K562 (cell line): ENCODE results near the gene CMIP. TPM values are rescaled to one million over a fixed set of nuclear protein-coding genes. Genes with fewer than 3 reads are reported as not detected.

ENCODE experiments used
- ATAC-seq: fragments of 200-7000 bp; cut with Tn5 transposase; 3 replicates; pipeline ENCODE4 v1.9.1; 2020; ENCODE audit warnings: moderate library complexity
- BruUV-seq: library from RNA; stranded (reverse); fragments of 400-500 nt; replicated peaks from 2 replicates; lab custom pipeline; 2021; lab: Mats Ljungman, UMichigan
- CTCF ChIA-PET: fragments of 300-600 bp; formaldehyde crosslinking; extraction: SDS; loops from one replicate; lab custom pipeline; 2021; ENCODE audit warnings: low intra/inter-chr PET ratio; lab: Yijun Ruan, JAX
- POLR2A ChIA-PET: fragments of 300-600, 350-650 bp; sonication (Branson Sonifier 250); formaldehyde crosslinking; extraction: SDS; loops from one replicate; lab custom pipeline; 2021; ENCODE audit warnings: antibody characterized with exemption, inconsistent platforms; lab: Yijun Ruan, JAX
- DNase-seq, 4 experiments: peaks; one replicate each; pipeline versions ENCODE4 v3.0.0 to v3.0.0-alpha.2; 2011 to 2018; ENCODE audit warnings: low spot score in 3 of 4, mixed read lengths in 3 of 4; ENCODE audit errors: extremely low read depth in 1 of 4
- FAIRE-seq: peaks from 2 replicates; lab custom pipeline; 2011; peaks lifted over from hg19 to GRCh38; lab: Jason Lieb, UNC
- H2AFZ ChIP-seq: 2 replicates; pipeline ENCODE4 v1.6.0; 2011; ENCODE audit warnings: low read depth, low read length, control low read depth, inconsistent platforms
- H3K27ac ChIP-seq: fragments of 200-600 bp; 3 replicates; pipeline ENCODE4 v1.8.0; 2011; ENCODE audit warnings: low read depth, mild to moderate bottlenecking, control low read depth, inconsistent platforms, low read length, moderate library complexity, mixed read lengths; ENCODE audit errors: extremely low read depth
- H3K27me3 ChIP-seq, 2 experiments: fragments of 300-600 bp in 1 of 2; 2 replicates in 1 of 2; 3 replicates in 1 of 2; pipeline versions ENCODE4 v1.6.0 to v1.8.0; 2011; ENCODE audit warnings: inconsistent platforms in 2 of 2, low read length in 2 of 2, mild to moderate bottlenecking in 1 of 2, mixed read lengths in 1 of 2, moderate library complexity in 1 of 2; ENCODE audit not compliant: control insufficient read depth in 2 of 2, insufficient read depth in 2 of 2
- H3K36me3 ChIP-seq: fragments of 300-600 bp; 3 replicates; pipeline ENCODE4 v1.8.0; 2011; ENCODE audit warnings: mild to moderate bottlenecking, low read length, inconsistent platforms; ENCODE audit not compliant: control insufficient read depth, insufficient read depth
- H3K4me1 ChIP-seq, 2 experiments: fragments of 200-600 bp in 1 of 2; replicated peaks in 1 of 2; 2 replicates in 1 of 2; 3 replicates in 1 of 2; pipeline versions ENCODE4 v1.5.1 to v1.8.0; 2011; ENCODE audit warnings: inconsistent platforms in 2 of 2, low read length in 2 of 2, mild to moderate bottlenecking in 1 of 2, mixed read lengths in 1 of 2, moderate library complexity in 1 of 2; ENCODE audit not compliant: control insufficient read depth in 2 of 2, insufficient read depth in 2 of 2
- H3K4me2 ChIP-seq: 2 replicates; pipeline ENCODE4 v1.6.1; 2011; ENCODE audit warnings: low read length, control low read depth, inconsistent platforms, mixed read lengths; ENCODE audit not compliant: insufficient read depth
- H3K4me3 ChIP-seq: fragments of 200-600 bp; sonication (generic), shearing (Covaris generic); 2 replicates; pipeline ENCODE4 v1.5.1; 2016; ENCODE audit warnings: control low read depth, inconsistent platforms
- H3K79me2 ChIP-seq: fragments of 200-600 bp; 3 replicates; pipeline ENCODE4 v1.8.0; 2011; ENCODE audit warnings: low read length, inconsistent platforms; ENCODE audit not compliant: control insufficient read depth, insufficient read depth
- H3K9ac ChIP-seq, 2 experiments: 2 replicates each; pipeline versions ENCODE4 v1.6.0 to v1.6.1; 2011; ENCODE audit warnings: low read depth in 2 of 2, low read length in 2 of 2, control low read depth in 1 of 2, inconsistent platforms in 1 of 2, mild to moderate bottlenecking in 1 of 2, mixed read lengths in 1 of 2; ENCODE audit not compliant: insufficient read depth in 1 of 2
- H3K9me1 ChIP-seq: one replicate; pipeline ENCODE4 v1.6.0; 2011; ENCODE audit warnings: inconsistent platforms, mild to moderate bottlenecking, low read length, moderate library complexity; ENCODE audit not compliant: control insufficient read depth, insufficient read depth
- H3K9me3 ChIP-seq: replicated peaks from 2 replicates; pipeline ENCODE4 v1.5.1; 2011; ENCODE audit warnings: low read depth, low read length, inconsistent platforms; ENCODE audit not compliant: control insufficient read depth, insufficient read depth
- H4K20me1 ChIP-seq: replicated peaks from 2 replicates; pipeline ENCODE4 v1.6.1; 2011; ENCODE audit warnings: low read length, inconsistent platforms, mixed read lengths; ENCODE audit not compliant: control insufficient read depth, insufficient read depth
- CHD1 ChIP-seq: fragments of 200-600 bp; sonication (generic); IDR thresholded peaks from one replicate; pipeline ENCODE4 v1.6.1; 2012; ENCODE audit warnings: mild to moderate bottlenecking, moderate library complexity, low read length, inconsistent platforms
- GATAD2A ChIP-seq: fragments of 450-650 bp; IDR thresholded peaks from 2 replicates; pipeline ENCODE4 v1.6.1; 2017
- MCM7 ChIP-seq, 2 experiments: fragments of 450-650 bp; IDR thresholded peaks; 2 replicates each; pipeline ENCODE4 v1.6.1; 2016 to 2018
- RAD21 ChIP-seq, 2 experiments: fragments of 250-450 bp in 1 of 2; fragments of 450-650 bp in 1 of 2; sonication (Bioruptor Pico) in 1 of 2; formaldehyde crosslinking in 1 of 2; IDR thresholded peaks in 1 of 2; conservative IDR thresholded peaks in 1 of 2; 2 replicates each; pipeline versions ENCODE4 v1.4.0 to v1.8.0; 2020 to 2022; ENCODE audit warnings: mild to moderate bottlenecking in 2 of 2, moderate library complexity in 1 of 2
- RFX1 ChIP-seq: fragments of 450-650 bp; IDR thresholded peaks from 2 replicates; pipeline ENCODE4 v1.6.1; 2016; ENCODE audit warnings: mild to moderate bottlenecking, moderate library complexity
- SMARCA4 ChIP-seq: fragments of 450-650 bp; IDR thresholded peaks from 2 replicates; pipeline ENCODE4 v1.6.1; 2016
- SRSF3 ChIP-seq: fragments of 200-400 bp; formaldehyde crosslinking; IDR thresholded peaks from 2 replicates; pipeline ENCODE4 v1.6.1; 2016; ENCODE audit warnings: mild to moderate bottlenecking, low read length, moderate library complexity; ENCODE audit not compliant: insufficient read depth
- XRCC4 ChIP-seq: IDR thresholded peaks from one replicate; pipeline ENCODE4 v1.6.1; 2011; ENCODE audit not compliant: insufficient read depth, insufficient read length; ENCODE audit errors: extremely low read depth
- ZFX ChIP-seq: sonication (generic); formaldehyde crosslinking; IDR thresholded peaks from 2 replicates; pipeline ENCODE4 v1.8.0; 2022; ENCODE audit warnings: mild to moderate bottlenecking, missing genetic modification reagents, moderate library complexity
- ZNF316 ChIP-seq: fragments of 450-650 bp; IDR thresholded peaks from 2 replicates; pipeline ENCODE4 v1.6.1; 2016
- ZNF444 ChIP-seq: fragments of 250-450 bp; sonication (Bioruptor Pico); IDR thresholded peaks from 2 replicates; pipeline ENCODE4 v1.4.0; 2020; ENCODE audit warnings: mild to moderate bottlenecking, moderate library complexity
- ZNF76 ChIP-seq: fragments of 250-450 bp; sonication (Bioruptor Pico); IDR thresholded peaks from 2 replicates; pipeline ENCODE4 v1.4.0; 2020; ENCODE audit warnings: mild to moderate bottlenecking, moderate library complexity, borderline replicate concordance
- ZSCAN32 ChIP-seq: fragments of 450-650 bp; formaldehyde crosslinking; IDR thresholded peaks from 2 replicates; pipeline ENCODE4 v1.4.0; 2020; ENCODE audit warnings: mild to moderate bottlenecking, moderate library complexity
- WGBS: fragments of 100-300 bp; shearing (Covaris generic); methylation state at CpG from one replicate; pipeline ENCODE4 v1.1.6; 2016; ENCODE audit warnings: low coverage, mixed read lengths; ENCODE audit not compliant: insufficient coverage; ENCODE audit errors: missing lambda C conversion rate; 5-methylcytosine and 5-hydroxymethylcytosine counted together
- in situ Hi-C: fragments of 300-500 bp; cut with MboI; formaldehyde crosslinking; loops from 4 replicates; pipeline ENCODE4 v1.15.0; 2018; ENCODE audit warnings: inconsistent platforms, mixed read lengths
- intact Hi-C: fragments of 100-400 bp; cut with micrococcal nuclease; formaldehyde crosslinking; loops from 2 replicates; pipeline ENCODE4 v1.14.2; 2022
- polyA plus RNA-seq, 8 experiments: library from polyadenylated mRNA; depleted of rRNA in 4 of 8; stranded (reverse) in 5 of 8; unstranded in 3 of 8; fragments of >200 nt; fragmentation: Nextera tagmentation in 2 of 8; fragmentation: Illumina TruSeq in 1 of 8; extraction: Ambion mirVana in 2 of 8; extraction: Trizol in 1 of 8; gene quantifications; 2 replicates each; pipeline versions ENCODE4 v1.2.1 to v1.2.3, GENCODE V29; 2011 to 2014; ENCODE audit warnings: inconsistent platforms in 1 of 8, missing spikeins in 1 of 8
- total RNA-seq, 7 experiments: library from RNA; depleted of rRNA in 6 of 7; stranded (reverse); fragments of >200 nt in 6 of 7; fragmentation: Illumina TruSeq in 2 of 7; extraction: Trizol in 2 of 7; gene quantifications; 2 replicates each; pipeline versions ENCODE4 v1.2.1 to v1.2.3, GENCODE V29; 2011 to 2021; ENCODE audit warnings: low replicate concordance in 1 of 7
- TF ChIP-seq, protein P1 (sequence below): sonication (generic); formaldehyde crosslinking; IDR thresholded peaks from 2 replicates; pipeline ENCODE4 v1.5.0; 2020; ENCODE audit warnings: missing genetic modification reagents
- TF ChIP-seq, protein P2 (sequence below): sonication (generic); formaldehyde crosslinking; IDR thresholded peaks from 2 replicates; pipeline ENCODE4 v1.8.1; 2022; ENCODE audit warnings: missing genetic modification reagents
- TF ChIP-seq, protein P3 (sequence below): fragments of 450-650 bp; formaldehyde crosslinking; IDR thresholded peaks from 2 replicates; pipeline ENCODE4 v1.4.0; 2020; ENCODE audit warnings: mild to moderate bottlenecking, mixed read lengths

CMIP gene
- total and polyA plus RNA-seq, 9 of the 15 experiments (the other 6 are each of a cell fraction or from before 2014, with no cell fraction given) = 0.94 to 82.5 (median 10.3) TPM

DNA sequence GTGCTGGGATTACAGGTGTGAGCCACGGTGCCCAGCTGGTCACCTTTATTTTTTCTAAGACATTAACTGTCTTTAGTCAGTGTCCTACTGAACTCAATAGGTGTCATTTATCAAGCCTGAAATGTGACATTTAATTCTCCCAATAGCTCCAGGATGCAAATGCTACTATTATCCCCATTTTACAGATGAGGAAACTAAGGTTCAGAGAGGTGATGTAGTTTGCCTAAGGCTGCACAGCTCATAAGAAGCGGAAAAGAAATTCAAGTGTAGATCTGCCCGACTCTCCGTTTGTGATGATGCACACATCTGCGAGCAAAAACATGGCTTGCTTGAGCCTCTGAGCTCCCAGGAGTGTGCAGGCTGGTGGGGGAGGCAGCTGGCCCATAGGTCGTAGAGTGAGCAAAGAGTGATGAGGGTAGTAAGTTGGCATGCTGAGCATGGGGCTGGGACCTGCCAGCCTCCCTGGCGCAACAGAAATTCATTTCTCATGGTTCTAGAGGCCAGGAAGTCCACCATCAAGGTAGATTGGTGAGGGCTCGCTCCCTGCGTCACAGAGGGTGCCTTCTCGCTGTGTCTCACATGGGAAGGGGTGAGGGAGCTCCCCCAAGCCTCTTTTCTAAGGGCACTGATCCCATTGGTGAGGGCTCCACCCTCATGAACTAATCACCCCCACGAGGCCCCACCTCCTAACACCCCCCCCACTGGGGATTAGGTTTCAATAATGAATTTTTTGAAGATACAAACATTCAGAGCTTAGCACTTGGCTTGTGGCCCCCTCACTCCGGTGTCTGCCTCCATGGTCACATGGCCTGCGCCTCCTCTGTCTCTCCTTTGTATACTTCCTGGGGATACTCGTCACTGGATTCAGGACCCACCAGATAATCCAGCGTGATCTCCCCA, 193.0 kb downstream of the CMIP start (continued):
- TF ChIP-seq ZFX = no peak
- TF ChIP-seq ZNF444 = no peak
- TF ChIP-seq, protein P1, sequence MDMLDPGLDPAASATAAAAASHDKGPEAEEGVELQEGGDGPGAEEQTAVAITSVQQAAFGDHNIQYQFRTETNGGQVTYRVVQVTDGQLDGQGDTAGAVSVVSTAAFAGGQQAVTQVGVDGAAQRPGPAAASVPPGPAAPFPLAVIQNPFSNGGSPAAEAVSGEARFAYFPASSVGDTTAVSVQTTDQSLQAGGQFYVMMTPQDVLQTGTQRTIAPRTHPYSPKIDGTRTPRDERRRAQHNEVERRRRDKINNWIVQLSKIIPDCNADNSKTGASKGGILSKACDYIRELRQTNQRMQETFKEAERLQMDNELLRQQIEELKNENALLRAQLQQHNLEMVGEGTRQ (CRISPR knock-in tag) = peak; percentile 37; the same call in 1 of the 2 replicates

DNA sequence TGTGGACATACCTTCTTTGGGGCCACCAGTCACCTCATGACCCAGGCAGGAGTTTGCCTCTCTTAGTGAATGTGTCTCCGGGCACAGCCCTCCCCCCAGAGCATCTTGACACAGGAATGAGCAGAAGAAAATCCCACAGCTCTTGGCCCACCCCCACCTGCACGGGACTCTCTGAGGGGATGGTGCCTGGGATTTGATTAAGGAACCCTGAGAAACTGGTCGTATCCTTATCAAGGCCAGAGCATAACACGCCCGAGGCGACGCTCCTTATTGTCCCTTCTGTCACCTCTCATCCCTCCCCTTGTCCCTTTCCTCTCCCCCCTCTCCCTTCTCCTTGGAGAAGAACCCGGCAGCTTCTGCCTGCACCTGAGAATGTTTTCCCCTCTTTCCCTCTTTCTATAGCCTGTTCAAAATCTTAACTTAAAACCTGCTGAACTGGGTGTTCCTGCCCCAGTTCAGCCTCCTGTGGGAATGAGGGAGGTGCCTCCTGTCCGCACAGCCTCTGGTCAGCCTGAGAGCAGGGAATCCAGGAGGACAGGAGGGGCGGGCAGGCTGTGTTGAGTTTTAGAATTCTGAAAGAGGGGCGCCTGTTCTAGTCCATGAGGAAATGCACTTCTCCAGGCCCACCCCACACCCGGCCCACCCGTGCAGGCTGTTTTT, 193.8 kb downstream of the CMIP start:
- no peak for FAIRE-seq
- Histone ChIP-seq H3K36me3 (peaks cover 21% of the 10 kb centered on the region; the same call in 2 of the 3 replicates), H3K9me1 (peaks cover 3% of the 10 kb centered on the region), H3K27ac (peak overlapping the region; percentile 26; the same call in 2 of the 3 replicates), H3K79me2 (peaks cover 88% of the 10 kb centered on the region), H4K20me1 (peaks cover 2% of the 10 kb centered on the region; the same call in 1 of the 2 replicates), H2AFZ (no peak overlapping the region), H3K9me3 (no peaks in the 10 kb centered on the region), H3K27me3 (no peaks in the 10 kb centered on the region), H3K9ac (peak overlapping the region in 1 of 2 experiments; percentile 32; a peak in 1 of 4 replicates), H3K4me2 (peak overlapping the region; percentile 47), H3K4me3 (no peak overlapping the region), H3K4me1 (peaks cover 53 to 55% of the 10 kb centered on the region in 2 experiments)
- peak; percentile 5; the same call in 1 of the 3 replicates for ATAC-seq
- 34% methylated on average over 13 of the region's 13 CpGs for WGBS
- no TSS peak for BruUV-seq
- intact Hi-C loops = loop anchor here (10.0 kb wide), 1 partner anchor 144 kb away; no protein-coding TSS in a partner anchor
- in situ Hi-C loops = no loop called here
- CTCF ChIA-PET = no interaction called here
- DNase-seq = peak in 3 of 4 experiments; percentile 52 to 61 (median 61)
- POLR2A ChIA-PET = interaction anchor here (0.6 to 1.3 kb wide), 3 partner anchors 12 to 269 kb away, joined by 3 to 4 read pairs (median 3); no protein-coding TSS in a partner anchor
- TF ChIP-seq ZNF316 (no peak), MCM7 (IDR thresholded peaks at IDR 0.05) (no peak), GATAD2A (no peak), RFX1 (no peak), ZNF76 (no peak), RAD21 (CRISPR knock-in tag; conservative IDR thresholded peaks at IDR 0.05 in 1 of 2, IDR thresholded peaks at IDR 0.05 in 1 of 2) (no peak), XRCC4 (no peak), ZSCAN32 (no peak), SRSF3 (no peak), SMARCA4 (peak; percentile 10; the same call in 1 of the 2 replicates), CHD1 (no peak)
- TF ChIP-seq, protein P2, sequence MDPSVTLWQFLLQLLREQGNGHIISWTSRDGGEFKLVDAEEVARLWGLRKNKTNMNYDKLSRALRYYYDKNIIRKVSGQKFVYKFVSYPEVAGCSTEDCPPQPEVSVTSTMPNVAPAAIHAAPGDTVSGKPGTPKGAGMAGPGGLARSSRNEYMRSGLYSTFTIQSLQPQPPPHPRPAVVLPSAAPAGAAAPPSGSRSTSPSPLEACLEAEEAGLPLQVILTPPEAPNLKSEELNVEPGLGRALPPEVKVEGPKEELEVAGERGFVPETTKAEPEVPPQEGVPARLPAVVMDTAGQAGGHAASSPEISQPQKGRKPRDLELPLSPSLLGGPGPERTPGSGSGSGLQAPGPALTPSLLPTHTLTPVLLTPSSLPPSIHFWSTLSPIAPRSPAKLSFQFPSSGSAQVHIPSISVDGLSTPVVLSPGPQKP = no peak
- TF ChIP-seq, protein P3, sequence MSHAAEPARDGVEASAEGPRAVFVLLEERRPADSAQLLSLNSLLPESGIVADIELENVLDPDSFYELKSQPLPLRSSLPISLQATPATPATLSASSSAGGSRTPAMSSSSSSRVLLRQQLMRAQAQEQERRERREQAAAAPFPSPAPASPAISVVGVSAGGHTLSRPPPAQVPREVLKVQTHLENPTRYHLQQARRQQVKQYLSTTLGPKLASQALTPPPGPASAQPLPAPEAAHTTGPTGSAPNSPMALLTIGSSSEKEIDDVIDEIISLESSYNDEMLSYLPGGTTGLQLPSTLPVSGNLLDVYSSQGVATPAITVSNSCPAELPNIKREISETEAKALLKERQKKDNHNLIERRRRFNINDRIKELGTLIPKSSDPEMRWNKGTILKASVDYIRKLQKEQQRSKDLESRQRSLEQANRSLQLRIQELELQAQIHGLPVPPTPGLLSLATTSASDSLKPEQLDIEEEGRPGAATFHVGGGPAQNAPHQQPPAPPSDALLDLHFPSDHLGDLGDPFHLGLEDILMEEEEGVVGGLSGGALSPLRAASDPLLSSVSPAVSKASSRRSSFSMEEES (CRISPR knock-in tag) = no peak
